ENCODE results near the gene NACC2.

The NACC2 gene

GRCh38 chr9:136003411-136004218 is 91.5 kb downstream of the NACC2 start (continued):
- no peak for TF ChIP-seq ZBTB44 (tag by site-specific recombination; IDR thresholded peaks at IDR 0.05)
- TF ChIP-seq SP3 (tag by site-specific recombination; IDR thresholded peaks at IDR 0.05) = no peak
- no peak for TF ChIP-seq ZNF366 (tag by site-specific recombination; conservative IDR thresholded peaks at IDR 0.05)
- TF ChIP-seq ZEB2 (tag by site-specific recombination; IDR thresholded peaks at IDR 0.05) = no peak
- TF ChIP-seq TRIM28 (IDR thresholded peaks at IDR 0.05; ENCODE audit: borderline replicate concordance, low read length) = no peak
- no peak for TF ChIP-seq ZNF529 (tag by site-specific recombination; IDR thresholded peaks at IDR 0.05; ENCODE audit: insufficient replicate concordance)
- no peak for TF ChIP-seq CTCF (tag by site-specific recombination; IDR thresholded peaks at IDR 0.05)
- TF ChIP-seq ZNF776 (tag by site-specific recombination; IDR thresholded peaks at IDR 0.05; ENCODE audit: borderline replicate concordance) = no peak
- no peak for TF ChIP-seq SP7 (tag by site-specific recombination; IDR thresholded peaks at IDR 0.05)
- TF ChIP-seq GLIS2 (tag by site-specific recombination; IDR thresholded peaks at IDR 0.05) = peak; percentile 37; the same call in 1 of the 2 replicates
- TF ChIP-seq ZNF433 (tag by site-specific recombination; IDR thresholded peaks at IDR 0.05; ENCODE audit: low read depth) = no peak
- TF ChIP-seq SP2 (tag by site-specific recombination; IDR thresholded peaks at IDR 0.05) = no peak
- TF ChIP-seq ZSCAN30 (tag by site-specific recombination; IDR thresholded peaks at IDR 0.05) = no peak
- no peak for TF ChIP-seq ZNF704 (tag by site-specific recombination; IDR thresholded peaks at IDR 0.05)
- TF ChIP-seq ZBTB21 (tag by site-specific recombination; IDR thresholded peaks at IDR 0.05) = no peak
- TF ChIP-seq WT1 (tag by site-specific recombination; IDR thresholded peaks at IDR 0.05) = no peak
- no peak for TF ChIP-seq ZNF514 (tag by site-specific recombination; IDR thresholded peaks at IDR 0.05)
- TF ChIP-seq ZNF623 (tag by site-specific recombination; IDR thresholded peaks at IDR 0.05) = no peak
- TF ChIP-seq ZBTB48 (tag by site-specific recombination; IDR thresholded peaks at IDR 0.05) = no peak
- TF ChIP-seq ZNF48 (tag by site-specific recombination; IDR thresholded peaks at IDR 0.05) = no peak
- no peak for TF ChIP-seq ZBTB8A (tag by site-specific recombination; IDR thresholded peaks at IDR 0.05)
- no peak for TF ChIP-seq ZNF2 (tag by site-specific recombination; IDR thresholded peaks at IDR 0.05)
- no peak for TF ChIP-seq ZNF449 (tag by site-specific recombination; IDR thresholded peaks at IDR 0.05)
- peak; percentile 98 for TF ChIP-seq KLF1 (tag by site-specific recombination; IDR thresholded peaks at IDR 0.05)
- TF ChIP-seq BCL6B (tag by site-specific recombination; IDR thresholded peaks at IDR 0.05) = no peak
- no peak for TF ChIP-seq IKZF3 (tag by site-specific recombination; IDR thresholded peaks at IDR 0.05)
- peak; percentile 50; the same call in 1 of the 2 replicates for TF ChIP-seq GLIS1 (tag by site-specific recombination; IDR thresholded peaks at IDR 0.05)

Data from HEK293 (cell line).